Measurements from ENCODE around the gene NAB1.

NAB1 gene

DNA sequence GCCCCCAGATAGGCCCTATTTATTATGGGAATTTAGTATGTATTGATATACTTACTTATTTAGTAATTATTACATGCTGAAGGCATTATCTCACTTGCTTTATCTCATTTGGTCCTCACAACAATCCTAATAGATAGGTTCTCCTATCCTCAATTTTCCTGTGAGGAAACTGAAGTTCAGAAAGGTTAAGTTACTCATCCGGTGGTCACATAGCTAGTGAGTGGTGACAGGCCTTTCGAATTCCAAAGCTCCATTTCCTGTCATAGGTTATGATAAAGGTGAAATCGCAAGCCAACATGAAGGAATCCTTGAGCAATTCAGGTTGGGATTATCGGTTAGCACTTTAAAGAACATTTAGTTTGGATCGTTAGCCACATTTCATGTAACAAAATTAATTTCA, 33.3 kb downstream of the NAB1 start:
- H3K4me2 ChIP-seq (ENCODE audit: low read length), result no peak overlapping the region
- no peaks in the 10 kb centered on the region for H3F3A ChIP-seq (ENCODE audit: insufficient read depth, low read length)
- H3K36me3 ChIP-seq (ENCODE audit: insufficient read depth, low read length), result peaks cover 23% of the 10 kb centered on the region
- TF ChIP-seq, protein P1, sequence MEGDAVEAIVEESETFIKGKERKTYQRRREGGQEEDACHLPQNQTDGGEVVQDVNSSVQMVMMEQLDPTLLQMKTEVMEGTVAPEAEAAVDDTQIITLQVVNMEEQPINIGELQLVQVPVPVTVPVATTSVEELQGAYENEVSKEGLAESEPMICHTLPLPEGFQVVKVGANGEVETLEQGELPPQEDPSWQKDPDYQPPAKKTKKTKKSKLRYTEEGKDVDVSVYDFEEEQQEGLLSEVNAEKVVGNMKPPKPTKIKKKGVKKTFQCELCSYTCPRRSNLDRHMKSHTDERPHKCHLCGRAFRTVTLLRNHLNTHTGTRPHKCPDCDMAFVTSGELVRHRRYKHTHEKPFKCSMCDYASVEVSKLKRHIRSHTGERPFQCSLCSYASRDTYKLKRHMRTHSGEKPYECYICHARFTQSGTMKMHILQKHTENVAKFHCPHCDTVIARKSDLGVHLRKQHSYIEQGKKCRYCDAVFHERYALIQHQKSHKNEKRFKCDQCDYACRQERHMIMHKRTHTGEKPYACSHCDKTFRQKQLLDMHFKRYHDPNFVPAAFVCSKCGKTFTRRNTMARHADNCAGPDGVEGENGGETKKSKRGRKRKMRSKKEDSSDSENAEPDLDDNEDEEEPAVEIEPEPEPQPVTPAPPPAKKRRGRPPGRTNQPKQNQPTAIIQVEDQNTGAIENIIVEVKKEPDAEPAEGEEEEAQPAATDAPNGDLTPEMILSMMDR (IDR thresholded peaks at IDR 0.05; ENCODE audit: low read length), result no peak
- TF ChIP-seq EZH2 (IDR thresholded peaks at IDR 0.05; ENCODE audit: borderline replicate concordance, low read length), result no peak
- H3K9ac ChIP-seq (ENCODE audit: low read length), result no peak overlapping the region
- no peaks in the 10 kb centered on the region for H4K20me1 ChIP-seq (ENCODE audit: insufficient read depth, low read length)
- H3K9me3 ChIP-seq (ENCODE audit: low read length), result no peaks in the 10 kb centered on the region
- H3K9me2 ChIP-seq (ENCODE audit: low read depth, low read length), result no peaks in the 10 kb centered on the region
- no peak overlapping the region for H2AFZ ChIP-seq (ENCODE audit: low read length)
- H3K4me3 ChIP-seq (ENCODE audit: low read depth, low read length, poor library complexity, severe bottlenecking), result no peak overlapping the region
- H3K27me3 ChIP-seq (ENCODE audit: insufficient read depth, low read length), result no peaks in the 10 kb centered on the region
- no peaks in the 10 kb centered on the region for H3K79me2 ChIP-seq (ENCODE audit: insufficient read depth, low read length)
- H3K27ac ChIP-seq (ENCODE audit: low read depth, low read length, poor library complexity, severe bottlenecking), result no peak overlapping the region
- peaks cover 22% of the 10 kb centered on the region for H3K4me1 ChIP-seq (ENCODE audit: insufficient read depth, low read length, severe bottlenecking)

DNA sequence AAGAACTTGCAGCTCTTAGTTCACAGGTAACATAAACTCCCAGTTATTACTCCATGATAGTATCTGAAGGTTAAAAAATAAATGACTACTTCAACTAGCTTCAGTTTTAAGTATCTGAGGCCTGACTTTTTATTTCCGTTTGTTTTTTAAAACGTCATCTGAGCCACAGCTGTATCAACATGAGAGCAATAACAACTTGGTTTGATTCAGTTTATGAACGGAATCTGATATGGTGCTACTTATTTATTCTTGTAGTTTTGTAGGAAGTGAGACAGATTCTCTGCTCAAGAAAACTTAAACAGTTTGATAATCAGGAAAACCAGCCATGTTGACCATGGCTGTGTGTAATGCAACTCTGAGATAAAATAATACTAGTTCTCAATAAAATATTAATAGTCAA, 34.9 kb downstream of the NAB1 start:
- no peaks in the 10 kb centered on the region for H3K9me3 ChIP-seq (ENCODE audit: low read length)
- H3K79me2 ChIP-seq (ENCODE audit: insufficient read depth, low read length), result no peaks in the 10 kb centered on the region
- no peak for TF ChIP-seq EZH2 (IDR thresholded peaks at IDR 0.05; ENCODE audit: borderline replicate concordance, low read length)
- TF ChIP-seq, protein P1 (IDR thresholded peaks at IDR 0.05; ENCODE audit: low read length), result no peak
- H3K4me1 ChIP-seq (ENCODE audit: insufficient read depth, low read length, severe bottlenecking), result peaks cover 15% of the 10 kb centered on the region
- no peaks in the 10 kb centered on the region for H3K9me2 ChIP-seq (ENCODE audit: low read depth, low read length)
- H3K4me2 ChIP-seq (ENCODE audit: low read length), result no peak overlapping the region
- H3F3A ChIP-seq (ENCODE audit: insufficient read depth, low read length), result no peaks in the 10 kb centered on the region
- H3K36me3 ChIP-seq (ENCODE audit: insufficient read depth, low read length), result peaks cover 32% of the 10 kb centered on the region
- H3K9ac ChIP-seq (ENCODE audit: low read length), result no peak overlapping the region
- H3K27me3 ChIP-seq (ENCODE audit: insufficient read depth, low read length), result no peaks in the 10 kb centered on the region
- no peak overlapping the region for H2AFZ ChIP-seq (ENCODE audit: low read length)
- no peaks in the 10 kb centered on the region for H4K20me1 ChIP-seq (ENCODE audit: insufficient read depth, low read length)
- H3K4me3 ChIP-seq (ENCODE audit: low read depth, low read length, poor library complexity, severe bottlenecking), result no peak overlapping the region
- H3K27ac ChIP-seq (ENCODE audit: low read depth, low read length, poor library complexity, severe bottlenecking), result no peak overlapping the region

DNA sequence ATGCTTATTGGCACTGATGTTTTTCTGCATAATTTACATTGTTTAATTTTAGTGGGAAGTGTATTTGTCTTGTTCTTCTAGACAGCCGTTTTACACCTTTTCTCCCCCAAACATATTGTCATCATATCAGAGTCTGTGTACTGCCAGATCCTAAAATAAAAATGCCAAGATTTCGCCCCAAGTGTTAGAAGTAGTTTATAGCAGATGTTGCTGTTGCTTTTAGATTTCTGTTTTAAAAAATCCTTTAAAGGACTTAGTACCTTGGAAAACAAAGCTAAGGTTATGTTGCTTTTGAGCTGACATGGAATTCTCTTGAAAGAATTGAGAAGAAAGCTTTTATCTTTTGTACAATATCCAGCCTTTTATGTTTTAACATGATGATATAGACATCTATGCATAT, 36.0 kb downstream of the NAB1 start:
- TF ChIP-seq, protein P1 (IDR thresholded peaks at IDR 0.05; ENCODE audit: low read length), result no peak
- TF ChIP-seq EZH2 (IDR thresholded peaks at IDR 0.05; ENCODE audit: borderline replicate concordance, low read length), result no peak
- Histone ChIP-seq H3K27ac (ENCODE audit: low read depth, low read length, poor library complexity, severe bottlenecking) (no peak overlapping the region), H3K9me2 (ENCODE audit: low read depth, low read length) (no peaks in the 10 kb centered on the region), H3K9me3 (ENCODE audit: low read length) (no peaks in the 10 kb centered on the region), H3K9ac (ENCODE audit: low read length) (no peak overlapping the region), H2AFZ (ENCODE audit: low read length) (no peak overlapping the region), H4K20me1 (ENCODE audit: insufficient read depth, low read length) (no peaks in the 10 kb centered on the region), H3K4me3 (ENCODE audit: low read depth, low read length, poor library complexity, severe bottlenecking) (no peak overlapping the region), H3K79me2 (ENCODE audit: insufficient read depth, low read length) (no peaks in the 10 kb centered on the region), H3F3A (ENCODE audit: insufficient read depth, low read length) (no peaks in the 10 kb centered on the region), H3K36me3 (ENCODE audit: insufficient read depth, low read length) (peaks cover 38% of the 10 kb centered on the region), H3K4me1 (ENCODE audit: insufficient read depth, low read length, severe bottlenecking) (peaks cover 9% of the 10 kb centered on the region), H3K4me2 (ENCODE audit: low read length) (no peak overlapping the region), H3K27me3 (ENCODE audit: insufficient read depth, low read length) (no peaks in the 10 kb centered on the region)

Measured in OCI-LY1 (cell line).